Stimulated activated CD4-positive, alpha-beta T cell treated with anti-CD3 and anti-CD28 coated beads, Interleukin-12 subunit alpha, Interleukin-12 subunit beta, amount 100 ng/mL, for 24 hours (primary cell): ENCODE results near the gene XPNPEP1.

Source experiments
- DNase-seq, 2 experiments: peaks; one replicate each; pipeline ENCODE4 v3.0.0-alpha.2; 2020; ENCODE audit warnings: low read depth in 2 of 2

The XPNPEP1 gene

GRCh38 chr10:109947111-109947920, 24.0 kb upstream of the XPNPEP1 start:
- no peak for DNase-seq

DNA sequence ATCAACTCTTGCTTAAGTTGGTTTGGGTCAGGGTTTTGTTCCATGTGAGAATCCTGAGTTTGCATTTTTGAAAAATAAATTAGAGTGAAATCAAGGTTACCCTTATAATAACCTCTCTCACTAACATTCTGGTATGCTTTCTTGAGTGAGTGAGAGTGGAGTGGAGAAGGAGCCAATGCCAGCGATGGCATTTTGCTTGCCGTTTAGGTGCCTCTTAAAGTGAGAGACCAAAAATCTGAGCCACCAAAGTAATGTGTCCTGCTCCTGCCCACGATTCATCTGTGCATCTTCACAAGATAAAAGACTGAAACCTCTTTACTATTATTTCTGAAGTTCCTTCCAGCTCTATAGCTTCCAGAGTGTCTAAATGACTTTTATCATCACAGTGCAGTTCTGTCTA, 23.4 kb upstream of the XPNPEP1 start:
- no peak for DNase-seq

GRCh38 chr10:109945473-109946177, 22.3 kb upstream of the XPNPEP1 start:
- DNase-seq = no peak

DNA sequence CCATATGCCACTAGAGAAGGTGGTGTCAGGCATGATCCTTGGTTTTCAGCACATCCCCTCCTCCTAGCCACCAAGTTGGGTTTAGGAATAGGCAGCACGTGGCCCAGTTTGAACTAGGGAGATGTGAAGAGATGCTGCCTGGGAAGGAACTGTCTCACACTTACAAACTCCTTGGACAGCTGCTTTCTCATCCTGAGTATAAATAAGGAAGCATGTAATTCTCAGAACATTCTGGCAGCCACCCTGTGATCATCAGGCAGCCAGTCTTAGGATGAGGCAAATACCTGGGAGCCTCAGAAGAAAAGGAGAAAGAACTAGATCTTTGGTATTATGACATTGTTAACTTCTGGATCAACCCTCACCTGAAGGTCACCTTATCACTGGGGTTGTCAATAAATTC, 21.3 kb upstream of the XPNPEP1 start:
- DNase-seq = no peak

GRCh38 chr10:109941236-109941862, 18.0 kb upstream of the XPNPEP1 start:
- no peak for DNase-seq

DNA sequence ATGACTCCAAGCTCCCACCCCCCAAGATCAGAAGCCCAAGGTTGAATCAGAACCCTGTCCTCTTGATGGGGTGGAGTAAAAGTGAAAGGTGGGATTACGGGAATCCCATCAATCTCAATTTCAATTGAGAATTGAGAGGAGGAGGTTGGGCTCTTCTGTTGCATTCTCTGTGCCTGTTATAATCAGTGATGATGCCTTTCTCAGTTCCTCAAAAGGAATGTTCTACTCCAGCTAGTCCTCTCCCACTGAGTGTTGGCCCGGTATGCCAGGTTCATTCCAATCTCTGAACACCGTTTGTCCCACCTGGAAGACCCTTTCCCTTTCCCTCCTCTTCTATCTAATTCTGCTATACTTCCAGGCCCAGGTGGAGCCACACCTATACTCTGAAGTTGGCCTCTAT, 17.2 kb upstream of the XPNPEP1 start:
- no peak for DNase-seq

DNA sequence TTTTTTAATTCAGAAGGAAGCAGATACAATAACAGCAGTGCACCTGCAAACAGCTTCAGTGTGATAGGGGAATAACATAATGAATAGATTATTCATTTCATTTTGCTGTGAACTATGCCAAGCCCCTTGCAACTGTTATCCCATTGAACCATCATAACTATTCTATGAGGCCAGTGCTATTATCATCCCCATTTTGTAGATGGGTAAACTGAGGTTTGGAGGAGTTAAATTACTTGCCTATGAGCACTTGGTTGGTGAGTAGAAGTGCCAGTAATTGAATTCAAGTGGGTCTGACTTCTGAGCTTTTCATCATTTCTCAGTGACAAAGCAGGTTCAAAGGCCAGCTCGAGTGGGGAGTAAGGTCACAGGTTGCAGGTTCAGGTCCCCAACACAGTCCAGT, 16.8 kb upstream of the XPNPEP1 start:
- no peak for DNase-seq

DNA sequence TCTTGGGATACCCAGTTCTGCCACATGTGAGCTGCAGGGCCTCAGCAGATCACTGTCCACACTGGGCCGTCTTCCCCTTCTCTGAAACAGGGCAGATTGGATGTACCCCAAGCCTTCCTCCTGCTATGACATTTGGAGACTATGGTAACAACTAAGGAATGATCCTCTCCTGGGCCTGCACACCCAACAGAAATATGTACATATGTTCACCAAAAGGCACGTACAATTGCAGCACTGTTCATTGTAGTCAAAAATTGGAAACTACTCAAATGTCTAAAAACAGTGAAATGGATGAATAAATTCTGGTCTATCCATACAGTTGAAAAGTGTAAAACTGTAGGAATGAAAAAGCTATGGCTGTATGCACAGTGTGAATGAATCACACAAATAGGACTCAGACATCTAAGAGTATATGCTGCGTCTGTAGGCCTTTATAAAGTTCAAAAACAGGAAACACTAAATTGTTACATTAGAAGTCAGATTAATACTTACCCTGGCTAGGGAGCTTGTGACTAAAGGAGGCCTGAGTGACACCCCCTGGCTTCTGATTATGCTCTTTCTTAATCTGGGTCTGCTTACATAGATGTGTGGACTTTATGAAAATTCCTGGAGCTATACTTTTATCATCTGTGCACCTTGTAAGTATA, 16.1 kb upstream of the XPNPEP1 start:
- DNase-seq = no peak

- DNase-seq = no peak
Observed at GRCh38 chr10:109937460-109938065, 14.3 kb upstream of the XPNPEP1 start.

DNA sequence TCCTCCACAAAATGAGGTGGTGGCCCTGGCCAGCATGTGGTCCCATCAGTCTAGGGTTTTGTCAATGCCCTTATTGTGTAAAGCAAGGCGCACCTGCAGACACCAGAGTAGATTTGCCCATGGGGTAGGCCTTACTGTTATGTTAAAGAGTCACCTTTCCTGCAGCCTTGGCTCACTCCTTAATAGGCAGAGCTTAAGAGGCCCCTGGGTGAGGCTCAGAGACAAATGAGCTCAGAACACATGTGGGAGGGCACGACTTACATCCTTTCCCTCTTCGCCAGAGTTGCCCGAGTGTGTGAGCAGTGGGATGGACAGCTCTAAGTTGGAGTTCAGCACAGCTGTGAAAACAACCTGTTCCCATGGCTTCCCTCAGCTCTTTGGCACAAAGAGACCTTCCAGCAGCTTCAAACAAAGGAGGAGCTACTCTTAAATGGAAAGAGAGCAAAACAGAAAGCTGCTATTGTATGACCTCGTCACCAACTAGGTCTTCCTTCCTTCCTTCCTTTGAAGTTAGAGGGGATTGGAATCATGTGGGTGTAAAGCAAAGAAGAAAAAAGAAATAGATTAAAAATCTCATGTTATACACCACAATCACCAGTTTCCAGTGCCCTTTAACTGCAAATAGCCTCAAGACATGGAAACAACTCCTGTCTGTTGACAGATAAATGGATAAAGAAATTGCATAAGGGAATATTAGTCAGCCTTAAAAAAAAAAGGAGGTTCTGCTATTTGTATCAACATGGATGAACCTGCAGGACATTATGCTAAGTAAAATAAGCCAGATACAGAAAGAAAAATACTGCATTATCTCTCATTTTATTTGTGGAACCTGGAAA, 11.9 kb upstream of the XPNPEP1 start:
- DNase-seq = no peak

DNA sequence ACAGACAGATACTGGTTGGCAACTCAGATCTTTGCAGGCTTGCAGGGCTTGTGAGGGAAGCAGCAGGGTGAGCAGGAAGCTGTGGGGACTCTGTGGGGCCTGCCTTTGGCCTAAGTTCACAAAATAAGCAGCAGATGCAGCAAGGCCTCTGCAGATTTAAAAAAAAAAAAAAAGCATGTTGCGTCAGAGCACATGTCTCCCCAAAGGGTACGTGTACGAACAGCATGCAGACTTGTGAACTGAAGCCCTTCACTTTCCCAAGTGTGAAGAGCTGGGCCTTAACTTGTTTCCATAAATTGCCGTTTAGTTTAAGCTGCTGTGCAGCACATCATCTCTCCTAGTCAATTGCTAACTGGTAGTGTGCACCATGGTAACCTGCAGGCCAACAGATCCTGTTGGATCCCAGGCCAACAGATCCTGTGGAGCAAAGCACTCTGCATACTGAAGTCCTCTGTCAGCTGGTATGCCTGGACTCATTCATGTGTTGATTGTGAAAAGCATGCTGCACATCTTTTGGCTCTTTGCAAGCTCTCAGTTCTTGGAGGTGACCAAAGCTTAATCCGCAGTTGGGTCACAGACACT, 10.8 kb upstream of the XPNPEP1 start:
- DNase-seq = no peak

DNA sequence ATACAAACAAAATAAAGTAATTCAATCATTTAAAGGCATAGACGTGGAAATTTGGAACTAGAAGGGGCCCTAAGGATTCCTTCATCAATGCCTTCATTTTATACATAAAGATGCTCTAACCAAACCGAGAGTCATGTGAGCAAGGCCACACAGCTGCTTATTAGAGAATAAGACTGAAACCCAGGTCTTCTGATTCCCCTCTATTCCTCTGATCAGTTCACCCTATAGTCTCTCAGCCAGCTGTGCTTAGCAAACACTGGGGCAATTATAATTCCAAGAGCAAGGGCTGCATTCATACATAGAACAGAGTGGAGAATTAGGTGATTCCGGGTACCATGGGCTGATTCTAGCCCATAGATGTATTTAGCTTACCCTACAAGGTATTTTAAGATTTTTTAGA, 9.7 kb upstream of the XPNPEP1 start:
- no peak for DNase-seq

GRCh38 chr10:109932391-109932790, 9.1 kb upstream of the XPNPEP1 start:
- DNase-seq = no peak

DNA sequence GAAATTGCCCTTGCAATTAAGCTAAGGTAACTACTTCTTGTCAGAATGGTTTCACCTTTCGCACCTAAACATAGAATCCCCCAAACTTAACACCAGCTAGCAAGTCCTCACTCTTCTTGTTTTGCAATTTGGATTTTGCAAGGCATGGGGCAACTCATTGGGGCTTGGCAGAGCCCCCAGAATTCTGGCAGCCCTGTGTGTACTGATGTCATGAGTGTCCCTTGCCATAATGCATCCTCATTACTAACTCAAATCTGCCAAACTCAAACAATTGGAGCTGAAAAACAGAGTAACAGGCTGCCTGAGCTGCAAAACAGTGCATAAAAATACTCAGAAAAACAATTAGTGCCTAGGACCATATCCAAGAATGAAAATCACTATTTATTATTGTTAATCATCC, 7.9 kb upstream of the XPNPEP1 start:
- no peak for DNase-seq

- DNase-seq = no peak
Observed at GRCh38 chr10:109929501-109930219, 6.3 kb upstream of the XPNPEP1 start.

- DNase-seq = no peak
Observed at GRCh38 chr10:109928475-109928891, 5.2 kb upstream of the XPNPEP1 start.

DNA sequence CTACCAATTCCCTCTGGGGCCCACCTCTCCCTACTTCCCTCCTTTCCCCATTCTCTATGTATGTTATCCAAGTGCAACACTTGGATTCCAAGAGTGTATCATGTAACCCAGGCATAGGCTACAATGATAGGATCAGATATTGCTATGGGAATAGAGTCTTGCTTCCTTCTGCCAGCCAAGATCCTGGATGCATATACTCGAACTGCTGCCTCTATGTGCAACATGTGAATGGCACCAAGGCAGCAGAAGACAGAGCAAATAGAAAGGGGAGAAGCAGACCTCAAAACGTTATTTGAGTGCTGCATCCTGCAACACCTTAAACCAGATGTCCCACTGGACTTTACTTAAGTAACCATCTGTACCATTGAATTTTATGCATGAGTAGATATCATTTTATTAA, 3.5 kb upstream of the XPNPEP1 start:
- DNase-seq = no peak

- DNase-seq = no peak
Observed at GRCh38 chr10:109926061-109926745, 2.9 kb upstream of the XPNPEP1 start.

GRCh38 chr10:109924967-109925620, 1.8 kb upstream of the XPNPEP1 start:
- DNase-seq = no peak
